GM19328 (cell line): Measurements from ENCODE around the gene MGAT5.
"Not testable (repeated sequence)": the region's sequence is repeated elsewhere in the genome, so short reads cannot be mapped to it uniquely, and the experiment has no call there.

ENCODE experiments used
- ATAC-seq: cut with Tn5 transposase; IDR thresholded peaks from one replicate; pipeline ENCODE4 v1.9.1; 2021; ENCODE audit warnings: mild to moderate bottlenecking, moderate library complexity; ENCODE audit not compliant: unreplicated experiment

MGAT5 gene

GRCh38 chr2:134276381-134277172, 22.7 kb downstream of the MGAT5 start:
- no peak for ATAC-seq

- ATAC-seq = no peak
These were observed 23.4 kb downstream of the MGAT5 start for GRCh38 chr2:134277223-134277622.

GRCh38 chr2:134278553-134278952, 24.7 kb downstream of the MGAT5 start:
- ATAC-seq = no peak

- ATAC-seq = no peak
These were observed 25.5 kb downstream of the MGAT5 start for GRCh38 chr2:134279417-134279816.

GRCh38 chr2:134280231-134280630, 26.4 kb downstream of the MGAT5 start:
- ATAC-seq = no peak

- ATAC-seq = no peak
These were observed 26.9 kb downstream of the MGAT5 start for GRCh38 chr2:134280726-134281125.

- no peak for ATAC-seq
These were observed 28.0 kb downstream of the MGAT5 start for GRCh38 chr2:134281815-134282419.

GRCh38 chr2:134282629-134283400, 28.9 kb downstream of the MGAT5 start:
- ATAC-seq = peak; percentile 83

GRCh38 chr2:134283661-134284060, 29.8 kb downstream of the MGAT5 start:
- ATAC-seq = no peak

GRCh38 chr2:134284119-134284670, 30.3 kb downstream of the MGAT5 start:
- ATAC-seq = no peak

- ATAC-seq = peak; percentile 39
These were observed 33.5 kb downstream of the MGAT5 start for GRCh38 chr2:134287323-134287722.

- ATAC-seq = no peak
These were observed 34.9 kb downstream of the MGAT5 start for GRCh38 chr2:134288814-134289213.

- no peak for ATAC-seq
These were observed 35.4 kb downstream of the MGAT5 start for GRCh38 chr2:134289225-134289624.

GRCh38 chr2:134290358-134290757, 36.5 kb downstream of the MGAT5 start:
- peak; percentile 46 for ATAC-seq

- no peak for ATAC-seq
These were observed 38.6 kb downstream of the MGAT5 start for GRCh38 chr2:134292514-134292913.

- no peak for ATAC-seq
These were observed 40.1 kb downstream of the MGAT5 start for GRCh38 chr2:134293719-134294537.

- not testable (repeated sequence) for ATAC-seq
These were observed 40.7 kb downstream of the MGAT5 start for GRCh38 chr2:134294598-134294997.

- no peak for ATAC-seq
These were observed 41.6 kb downstream of the MGAT5 start for GRCh38 chr2:134295441-134295840.

GRCh38 chr2:134296301-134296700, 42.4 kb downstream of the MGAT5 start:
- ATAC-seq = no peak

GRCh38 chr2:134299334-134299733, 45.5 kb downstream of the MGAT5 start:
- ATAC-seq = no peak

- ATAC-seq = no peak
These were observed 46.7 kb downstream of the MGAT5 start for GRCh38 chr2:134300585-134300984.
